ENCODE results near the gene APOA4. TPM values are rescaled to one million over a fixed set of nuclear protein-coding genes. Genes with fewer than 3 reads are reported as not detected.

APOA4 gene
- total and polyA plus RNA-seq, 2 experiments from 2014 or later, result not detected

DNA sequence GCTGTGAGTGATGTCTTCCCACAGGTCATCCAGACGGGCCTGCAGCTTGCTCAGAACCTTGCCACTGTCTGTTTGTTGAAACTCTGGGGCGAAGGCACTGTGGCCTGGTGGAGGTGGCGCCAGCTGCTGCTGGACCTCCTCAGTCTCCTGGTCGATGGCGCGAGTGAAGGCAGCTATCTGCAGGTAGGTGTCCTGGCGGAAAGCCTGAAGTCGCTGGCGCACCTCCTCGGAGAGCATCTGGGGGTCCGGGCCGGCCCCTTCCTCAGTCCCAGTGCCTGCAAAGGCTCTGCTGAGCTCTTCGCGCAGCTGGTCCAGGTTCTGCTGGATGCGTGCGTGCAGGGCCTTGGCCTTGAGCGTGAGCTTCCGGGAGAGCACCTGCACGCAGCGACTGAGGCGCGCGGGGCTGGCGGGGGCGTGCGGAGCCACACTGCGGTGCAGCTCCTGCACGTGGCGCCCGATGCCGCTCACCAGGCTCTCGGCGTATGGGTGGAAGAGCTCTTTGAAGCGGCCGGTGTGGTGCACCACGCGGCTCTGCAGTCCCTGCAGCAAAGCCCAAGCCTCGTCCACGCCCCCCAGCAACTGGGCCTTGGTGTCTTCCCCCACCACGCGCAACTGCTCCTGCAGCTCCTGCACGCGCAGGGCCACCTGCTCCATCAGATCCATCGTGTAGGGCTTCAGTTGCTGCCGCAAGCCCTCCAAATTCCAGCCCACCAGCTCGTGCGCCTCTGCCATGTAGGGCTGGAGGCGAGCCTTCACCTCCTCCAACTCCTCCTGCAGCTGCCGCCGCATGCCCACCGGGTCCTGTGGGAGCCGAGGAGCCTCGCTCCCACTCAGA, 32.7 kb downstream of the APOA4 start (continued):
- TF ChIP-seq, protein P1, sequence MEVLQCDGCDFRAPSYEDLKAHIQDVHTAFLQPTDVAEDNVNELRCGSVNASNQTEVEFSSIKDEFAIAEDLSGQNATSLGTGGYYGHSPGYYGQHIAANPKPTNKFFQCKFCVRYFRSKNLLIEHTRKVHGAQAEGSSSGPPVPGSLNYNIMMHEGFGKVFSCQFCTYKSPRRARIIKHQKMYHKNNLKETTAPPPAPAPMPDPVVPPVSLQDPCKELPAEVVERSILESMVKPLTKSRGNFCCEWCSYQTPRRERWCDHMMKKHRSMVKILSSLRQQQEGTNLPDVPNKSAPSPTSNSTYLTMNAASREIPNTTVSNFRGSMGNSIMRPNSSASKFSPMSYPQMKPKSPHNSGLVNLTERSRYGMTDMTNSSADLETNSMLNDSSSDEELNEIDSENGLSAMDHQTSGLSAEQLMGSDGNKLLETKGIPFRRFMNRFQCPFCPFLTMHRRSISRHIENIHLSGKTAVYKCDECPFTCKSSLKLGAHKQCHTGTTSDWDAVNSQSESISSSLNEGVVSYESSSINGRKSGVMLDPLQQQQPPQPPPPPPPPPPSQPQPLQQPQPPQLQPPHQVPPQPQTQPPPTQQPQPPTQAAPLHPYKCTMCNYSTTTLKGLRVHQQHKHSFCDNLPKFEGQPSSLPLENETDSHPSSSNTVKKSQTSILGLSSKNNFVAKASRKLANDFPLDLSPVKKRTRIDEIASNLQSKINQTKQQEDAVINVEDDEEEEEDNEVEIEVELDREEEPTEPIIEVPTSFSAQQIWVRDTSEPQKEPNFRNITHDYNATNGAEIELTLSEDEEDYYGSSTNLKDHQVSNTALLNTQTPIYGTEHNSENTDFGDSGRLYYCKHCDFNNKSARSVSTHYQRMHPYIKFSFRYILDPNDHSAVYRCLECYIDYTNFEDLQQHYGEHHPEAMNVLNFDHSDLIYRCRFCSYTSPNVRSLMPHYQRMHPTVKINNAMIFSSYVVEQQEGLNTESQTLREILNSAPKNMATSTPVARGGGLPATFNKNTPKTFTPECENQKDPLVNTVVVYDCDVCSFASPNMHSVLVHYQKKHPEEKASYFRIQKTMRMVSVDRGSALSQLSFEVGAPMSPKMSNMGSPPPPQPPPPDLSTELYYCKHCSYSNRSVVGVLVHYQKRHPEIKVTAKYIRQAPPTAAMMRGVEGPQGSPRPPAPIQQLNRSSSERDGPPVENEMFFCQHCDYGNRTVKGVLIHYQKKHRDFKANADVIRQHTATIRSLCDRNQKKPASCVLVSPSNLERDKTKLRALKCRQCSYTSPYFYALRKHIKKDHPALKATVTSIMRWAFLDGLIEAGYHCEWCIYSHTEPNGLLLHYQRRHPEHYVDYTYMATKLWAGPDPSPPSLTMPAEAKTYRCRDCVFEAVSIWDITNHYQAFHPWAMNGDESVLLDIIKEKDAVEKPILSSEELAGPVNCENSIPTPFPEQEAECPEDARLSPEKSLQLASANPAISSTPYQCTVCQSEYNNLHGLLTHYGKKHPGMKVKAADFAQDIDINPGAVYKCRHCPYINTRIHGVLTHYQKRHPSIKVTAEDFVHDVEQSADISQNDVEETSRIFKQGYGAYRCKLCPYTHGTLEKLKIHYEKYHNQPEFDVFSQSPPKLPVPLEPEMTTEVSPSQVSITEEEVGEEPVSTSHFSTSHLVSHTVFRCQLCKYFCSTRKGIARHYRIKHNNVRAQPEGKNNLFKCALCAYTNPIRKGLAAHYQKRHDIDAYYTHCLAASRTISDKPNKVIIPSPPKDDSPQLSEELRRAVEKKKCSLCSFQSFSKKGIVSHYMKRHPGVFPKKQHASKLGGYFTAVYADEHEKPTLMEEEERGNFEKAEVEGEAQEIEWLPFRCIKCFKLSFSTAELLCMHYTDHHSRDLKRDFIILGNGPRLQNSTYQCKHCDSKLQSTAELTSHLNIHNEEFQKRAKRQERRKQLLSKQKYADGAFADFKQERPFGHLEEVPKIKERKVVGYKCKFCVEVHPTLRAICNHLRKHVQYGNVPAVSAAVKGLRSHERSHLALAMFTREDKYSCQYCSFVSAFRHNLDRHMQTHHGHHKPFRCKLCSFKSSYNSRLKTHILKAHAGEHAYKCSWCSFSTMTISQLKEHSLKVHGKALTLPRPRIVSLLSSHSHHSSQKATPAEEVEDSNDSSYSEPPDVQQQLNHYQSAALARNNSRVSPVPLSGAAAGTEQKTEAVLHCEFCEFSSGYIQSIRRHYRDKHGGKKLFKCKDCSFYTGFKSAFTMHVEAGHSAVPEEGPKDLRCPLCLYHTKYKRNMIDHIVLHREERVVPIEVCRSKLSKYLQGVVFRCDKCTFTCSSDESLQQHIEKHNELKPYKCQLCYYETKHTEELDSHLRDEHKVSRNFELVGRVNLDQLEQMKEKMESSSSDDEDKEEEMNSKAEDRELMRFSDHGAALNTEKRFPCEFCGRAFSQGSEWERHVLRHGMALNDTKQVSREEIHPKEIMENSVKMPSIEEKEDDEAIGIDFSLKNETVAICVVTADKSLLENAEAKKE (CRISPR knock-in tag; IDR thresholded peaks at IDR 0.05), result no peak
- no peak for TF ChIP-seq JUNB (IDR thresholded peaks at IDR 0.05; ENCODE audit: unreplicated experiment)
- TF ChIP-seq, protein P2, sequence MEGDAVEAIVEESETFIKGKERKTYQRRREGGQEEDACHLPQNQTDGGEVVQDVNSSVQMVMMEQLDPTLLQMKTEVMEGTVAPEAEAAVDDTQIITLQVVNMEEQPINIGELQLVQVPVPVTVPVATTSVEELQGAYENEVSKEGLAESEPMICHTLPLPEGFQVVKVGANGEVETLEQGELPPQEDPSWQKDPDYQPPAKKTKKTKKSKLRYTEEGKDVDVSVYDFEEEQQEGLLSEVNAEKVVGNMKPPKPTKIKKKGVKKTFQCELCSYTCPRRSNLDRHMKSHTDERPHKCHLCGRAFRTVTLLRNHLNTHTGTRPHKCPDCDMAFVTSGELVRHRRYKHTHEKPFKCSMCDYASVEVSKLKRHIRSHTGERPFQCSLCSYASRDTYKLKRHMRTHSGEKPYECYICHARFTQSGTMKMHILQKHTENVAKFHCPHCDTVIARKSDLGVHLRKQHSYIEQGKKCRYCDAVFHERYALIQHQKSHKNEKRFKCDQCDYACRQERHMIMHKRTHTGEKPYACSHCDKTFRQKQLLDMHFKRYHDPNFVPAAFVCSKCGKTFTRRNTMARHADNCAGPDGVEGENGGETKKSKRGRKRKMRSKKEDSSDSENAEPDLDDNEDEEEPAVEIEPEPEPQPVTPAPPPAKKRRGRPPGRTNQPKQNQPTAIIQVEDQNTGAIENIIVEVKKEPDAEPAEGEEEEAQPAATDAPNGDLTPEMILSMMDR (conservative IDR thresholded peaks at IDR 0.05; ENCODE audit: low read depth in 2 of 2), result no peak
- TF ChIP-seq POLR2AphosphoS5 (IDR thresholded peaks at IDR 0.05; ENCODE audit: low read depth), result no peak
- no peak for TF ChIP-seq STAT1 (IDR thresholded peaks at IDR 0.05; ENCODE audit: unreplicated experiment)
- no peak for TF ChIP-seq EZH2 (IDR thresholded peaks at IDR 0.05; ENCODE audit: low read depth, unreplicated experiment)
- TF ChIP-seq, protein P3, sequence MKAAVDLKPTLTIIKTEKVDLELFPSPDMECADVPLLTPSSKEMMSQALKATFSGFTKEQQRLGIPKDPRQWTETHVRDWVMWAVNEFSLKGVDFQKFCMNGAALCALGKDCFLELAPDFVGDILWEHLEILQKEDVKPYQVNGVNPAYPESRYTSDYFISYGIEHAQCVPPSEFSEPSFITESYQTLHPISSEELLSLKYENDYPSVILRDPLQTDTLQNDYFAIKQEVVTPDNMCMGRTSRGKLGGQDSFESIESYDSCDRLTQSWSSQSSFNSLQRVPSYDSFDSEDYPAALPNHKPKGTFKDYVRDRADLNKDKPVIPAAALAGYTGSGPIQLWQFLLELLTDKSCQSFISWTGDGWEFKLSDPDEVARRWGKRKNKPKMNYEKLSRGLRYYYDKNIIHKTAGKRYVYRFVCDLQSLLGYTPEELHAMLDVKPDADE (IDR thresholded peaks at IDR 0.05), result no peak
